HG02943 (cell line): ENCODE results near the gene GNG3.
"Not testable (repeated sequence)": the region's sequence is repeated elsewhere in the genome, so short reads cannot be mapped to it uniquely, and the experiment has no call there.

Experiments
- ATAC-seq: cut with Tn5 transposase; IDR thresholded peaks from one replicate; pipeline ENCODE4 v1.9.1; 2021; ENCODE audit warnings: mild to moderate bottlenecking, low read depth, moderate library complexity; ENCODE audit not compliant: unreplicated experiment

Gene GNG3

GRCh38 chr11:62687508-62688396 is 19.7 kb upstream of the GNG3 start:
- no peak for ATAC-seq

- no peak for ATAC-seq
Observed at GRCh38 chr11:62688491-62688890, 19.0 kb upstream of the GNG3 start.

DNA sequence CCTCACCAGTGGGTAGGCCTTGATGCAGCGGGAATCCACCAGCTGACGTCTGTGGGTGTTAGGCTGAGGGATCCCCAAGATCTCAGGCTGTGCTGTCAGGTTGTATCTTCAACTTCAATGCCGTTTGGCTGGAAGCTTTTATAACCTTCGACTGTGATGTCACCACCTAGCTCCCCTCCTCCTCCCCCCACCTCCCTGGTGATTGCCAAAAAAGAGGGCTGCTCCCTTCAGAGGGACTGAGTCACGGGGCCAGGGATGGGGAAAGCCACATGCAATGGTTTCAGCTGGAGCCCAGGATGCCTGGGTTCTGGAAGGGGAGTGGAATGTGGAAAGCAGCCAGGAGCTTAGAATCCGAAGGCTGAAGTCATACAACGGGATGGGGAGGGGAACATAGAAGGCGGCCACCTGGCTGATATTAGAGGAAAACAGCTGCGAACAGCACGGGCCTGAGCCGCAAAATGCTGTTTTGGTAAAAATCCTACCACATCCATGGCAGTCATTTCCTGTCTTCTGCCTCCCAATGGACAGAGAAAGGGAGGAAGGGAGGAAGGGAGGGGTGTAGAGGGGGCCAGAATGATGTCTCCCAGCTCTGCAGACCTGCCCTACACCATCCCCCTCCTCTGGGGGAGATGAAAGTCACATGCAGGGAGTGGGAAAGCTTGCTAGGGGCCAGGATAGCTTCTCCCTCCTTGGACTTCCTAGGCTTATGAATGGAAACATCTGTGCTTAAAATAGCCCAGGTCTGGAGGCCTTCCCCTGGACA is 17.9 kb upstream of the GNG3 start, which contains the start of gene LRRN4CL:
Gene LRRN4CL (minus strand): TSS at position 110 of the 763 bp plus-strand sequence. CDS start 1,022 bp downstream, outside the sequence.
- ATAC-seq: no peak

- ATAC-seq: not testable (repeated sequence)
Observed at GRCh38 chr11:62693624-62694023, 13.9 kb upstream of the GNG3 start.

DNA sequence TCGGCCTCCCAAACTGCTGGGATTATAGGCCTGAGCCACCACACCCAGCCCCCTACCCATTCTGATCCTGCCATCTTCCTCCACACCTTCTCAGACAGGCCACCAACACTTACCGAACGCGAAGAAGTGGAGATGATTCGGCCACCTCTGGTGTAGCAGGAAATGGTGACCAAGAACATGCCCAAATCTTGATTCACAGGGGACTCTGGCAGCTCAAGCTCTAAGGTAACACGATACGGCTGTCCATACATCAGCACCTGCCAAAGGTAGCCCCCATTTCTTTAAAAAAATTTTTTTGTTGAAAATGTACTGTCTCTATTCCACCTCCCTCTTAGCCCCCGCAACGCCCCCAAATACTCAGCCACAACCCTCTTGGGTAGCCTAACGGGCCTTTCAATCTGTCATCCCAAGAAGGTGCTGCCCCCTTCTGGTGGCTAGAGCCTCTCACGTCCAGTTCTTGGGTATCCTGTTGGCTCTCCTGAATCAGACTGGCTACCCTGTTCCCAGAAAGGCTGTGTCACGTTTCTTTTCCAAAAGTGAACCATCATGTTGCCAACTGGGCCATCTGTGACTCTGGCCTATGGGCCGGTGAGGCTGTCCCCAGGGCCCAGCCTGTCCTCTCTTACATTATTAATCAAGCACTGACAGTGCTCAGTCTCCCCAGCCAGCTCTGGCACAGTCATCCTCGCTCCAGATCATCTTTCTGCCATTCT is 12.9 kb upstream of the GNG3 start:
- no peak for ATAC-seq

GRCh38 chr11:62702246-62702645 is 5.2 kb upstream of the GNG3 start:
- ATAC-seq: no peak

DNA sequence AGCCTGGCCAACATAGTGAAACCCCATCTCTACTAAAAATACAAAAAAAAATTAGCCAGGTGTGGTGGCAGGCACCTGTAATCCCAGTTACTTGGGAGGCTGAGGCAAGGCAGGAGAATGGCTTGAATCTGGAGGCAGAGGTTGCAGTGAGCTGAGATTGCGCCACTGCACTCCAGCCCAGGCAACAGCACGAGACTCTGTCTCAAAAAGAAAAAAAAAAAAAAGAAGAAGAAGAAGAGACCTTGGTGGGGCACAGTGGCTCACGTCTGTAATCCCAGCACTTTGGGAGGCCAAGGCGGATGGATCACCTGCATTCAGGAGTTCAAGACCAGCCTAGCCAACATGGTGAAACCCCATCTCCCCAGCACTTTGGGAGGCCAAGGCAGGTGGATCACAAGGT is 3.6 kb upstream of the GNG3 start:
- not testable (repeated sequence) for ATAC-seq

- no peak for ATAC-seq
Observed at GRCh38 chr11:62705413-62705812, 2.1 kb upstream of the GNG3 start.

DNA sequence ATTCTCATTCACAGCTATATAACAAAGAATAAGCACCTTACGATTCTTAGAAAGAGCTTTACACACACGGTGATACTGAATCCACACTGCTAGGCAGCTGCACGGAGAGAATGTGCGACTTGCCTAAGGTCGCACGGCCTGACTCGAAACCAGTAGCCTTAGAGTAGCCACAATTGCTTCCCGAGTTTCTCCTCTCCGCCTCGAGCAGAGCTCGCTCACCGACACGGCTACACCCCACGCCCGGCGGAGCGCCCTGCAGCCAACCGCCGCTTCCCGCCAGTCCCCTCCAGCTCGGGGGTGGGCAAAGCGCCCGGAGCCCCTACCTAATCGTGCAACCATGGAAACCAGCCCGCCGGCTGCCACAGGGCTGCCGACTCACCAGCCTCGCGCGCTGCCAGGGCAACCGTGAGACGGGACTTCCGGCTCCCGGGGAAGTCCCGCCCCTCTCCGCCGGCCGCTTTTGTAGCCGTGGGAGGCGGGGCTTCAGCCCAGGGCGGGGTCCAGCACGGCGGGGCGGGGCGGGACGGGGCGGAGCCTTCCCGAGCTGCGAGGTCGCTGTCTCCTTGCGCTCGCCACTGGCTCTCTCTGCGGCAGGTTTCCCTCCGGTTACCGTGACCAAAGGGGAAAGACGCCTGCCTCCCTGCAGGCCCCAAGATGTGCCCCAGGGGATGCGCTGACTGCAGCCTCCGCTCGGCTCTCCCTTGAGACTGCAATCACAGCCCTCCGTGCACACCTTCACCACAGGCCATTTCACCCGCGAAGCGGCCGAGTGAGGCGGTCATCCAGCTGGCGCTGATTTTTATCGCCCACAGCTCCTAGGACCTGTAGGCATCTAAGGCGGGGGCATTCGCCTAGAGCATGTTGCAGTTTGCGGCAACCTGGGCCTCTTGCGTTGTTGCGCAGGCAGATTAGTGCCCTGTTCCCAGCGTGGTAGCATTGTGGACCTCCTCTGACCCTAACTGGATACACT is 1.3 kb upstream of the GNG3 start:
- ATAC-seq: no peak

GRCh38 chr11:62706850-62707247 is 627 bp upstream of the GNG3 start:
- no peak for ATAC-seq

GRCh38 chr11:62708392-62708791 is 916 bp downstream of the GNG3 start:
- no peak for ATAC-seq

GRCh38 chr11:62708793-62709192 is 1.3 kb downstream of the GNG3 start:
- ATAC-seq: no peak

- peak; percentile 70 for ATAC-seq
Observed at GRCh38 chr11:62709247-62710000, 1.9 kb downstream of the GNG3 start.

DNA sequence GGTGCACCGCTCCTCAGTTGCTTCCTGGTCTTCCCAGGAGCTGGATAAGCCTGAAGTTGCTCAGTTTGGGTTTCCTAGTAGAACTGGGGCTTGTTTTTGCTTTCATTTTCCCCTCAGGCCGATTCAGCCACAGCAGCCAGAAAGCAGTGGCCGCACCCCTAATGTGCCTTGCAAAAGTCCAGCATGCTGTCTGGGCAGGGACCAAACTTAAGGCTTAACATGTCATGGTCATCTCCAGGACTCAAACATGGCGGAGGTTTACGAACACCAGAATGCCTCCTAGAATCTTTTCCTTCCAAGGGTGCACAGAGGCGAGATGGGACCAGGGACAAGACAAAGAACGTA is 2.5 kb downstream of the GNG3 start:
- peak; percentile 7 for ATAC-seq

GRCh38 chr11:62712276-62712812 is 4.9 kb downstream of the GNG3 start:
- ATAC-seq: no peak

DNA sequence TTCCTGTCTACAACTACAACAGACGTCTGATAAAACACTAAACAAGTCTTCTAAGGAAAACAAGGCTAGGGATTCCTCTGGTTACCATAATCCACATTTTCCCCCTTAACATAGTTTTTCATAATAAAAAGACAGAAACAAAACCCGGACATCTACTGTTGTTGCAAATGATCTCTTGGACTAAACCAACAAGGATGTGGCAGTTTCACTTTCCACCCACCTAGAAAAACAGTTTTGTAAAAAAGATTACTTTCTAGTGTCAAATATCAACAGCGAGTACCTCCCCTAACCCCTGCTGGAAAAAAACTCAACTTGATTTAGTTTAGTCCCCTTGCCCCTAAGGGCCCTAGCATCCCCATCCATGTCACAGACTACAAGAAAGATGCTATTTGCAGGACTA is 5.4 kb downstream of the GNG3 start:
- no peak for ATAC-seq

DNA sequence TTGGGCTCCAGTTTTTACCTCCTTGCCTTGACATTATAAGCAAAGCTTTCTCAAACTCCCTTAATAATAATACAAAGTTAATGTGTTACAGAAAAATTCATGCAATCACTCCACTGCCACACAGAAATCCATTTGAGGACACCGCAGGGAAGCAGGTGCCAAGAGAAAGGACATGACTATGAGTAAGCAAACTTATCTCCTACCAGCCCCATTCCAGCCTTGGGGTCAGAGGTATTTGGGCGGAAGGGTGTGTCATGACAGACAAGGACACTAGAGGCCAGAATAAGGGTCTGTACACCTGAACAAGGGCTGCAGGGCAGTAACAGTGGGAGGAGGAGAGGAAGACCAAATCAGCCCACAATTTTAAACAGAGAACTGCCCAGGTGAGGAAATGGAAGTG is 5.9 kb downstream of the GNG3 start:
- no peak for ATAC-seq

DNA sequence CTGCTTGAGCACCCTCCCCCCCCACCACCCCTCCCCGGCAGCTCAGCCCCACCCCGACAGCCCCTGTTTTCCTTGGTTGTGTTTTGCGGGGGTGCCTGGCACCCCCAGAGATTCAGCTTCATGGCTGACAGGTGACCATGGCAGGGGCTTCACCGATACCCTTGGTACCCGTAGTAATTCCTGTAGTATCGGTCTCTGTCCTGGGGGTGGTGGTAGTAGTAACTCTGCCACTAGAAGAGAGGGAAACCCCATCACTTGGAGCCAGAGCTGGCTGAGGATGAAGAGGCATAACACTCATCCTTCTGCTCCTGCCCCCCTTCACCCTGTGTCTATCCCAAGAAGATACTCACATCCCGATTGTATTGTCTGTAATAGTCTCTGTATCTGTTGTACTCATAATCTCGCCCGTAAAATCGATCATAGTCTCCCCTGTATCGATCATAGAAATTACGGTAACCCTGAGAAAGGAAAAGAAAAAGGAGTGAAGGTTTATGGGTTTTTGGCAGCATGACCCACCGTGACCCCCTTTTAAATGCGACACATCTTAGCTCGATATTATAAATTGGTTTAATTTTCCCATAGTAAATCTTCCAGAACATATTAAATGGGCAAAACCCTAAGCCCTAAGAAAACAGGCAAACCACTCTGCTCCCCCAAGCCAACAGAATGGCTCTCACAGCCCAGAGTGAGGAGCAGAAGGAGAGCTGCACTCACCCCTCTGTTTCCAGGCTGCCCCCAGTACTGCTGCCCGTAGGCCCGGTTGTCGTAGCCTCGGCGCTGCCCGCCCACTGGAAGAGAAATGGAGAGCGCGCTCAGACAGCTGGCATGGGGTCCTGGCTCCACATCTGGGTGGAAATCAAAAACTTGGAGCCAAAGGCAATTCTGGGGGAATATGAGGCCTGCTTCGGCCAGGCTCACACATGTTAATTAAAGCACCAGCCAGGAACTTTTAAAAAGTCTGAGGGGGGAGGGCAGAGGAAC is 8.0 kb downstream of the GNG3 start:
- no peak for ATAC-seq
